GM18858 (cell line): ENCODE measurements around the gene MYH13.
"Not testable (repeated sequence)": the region's sequence is repeated elsewhere in the genome, so short reads cannot be mapped to it uniquely, and the experiment has no call there.

ENCODE experiments used
- ATAC-seq: cut with Tn5 transposase; IDR thresholded peaks from one replicate; pipeline ENCODE4 v1.9.1; 2021; ENCODE audit not compliant: unreplicated experiment

The MYH13 gene

GRCh38 chr17:10306585-10306984 lies 66.2 kb downstream of the MYH13 start:
- ATAC-seq, result no peak

- ATAC-seq, result no peak
These were observed 67.4 kb downstream of the MYH13 start for GRCh38 chr17:10305398-10305797.

- no peak for ATAC-seq
These were observed 68.0 kb downstream of the MYH13 start for GRCh38 chr17:10304758-10305300.

- no peak for ATAC-seq
These were observed 75.1 kb downstream of the MYH13 start for GRCh38 chr17:10297691-10298090.

GRCh38 chr17:10295728-10296343 lies 77.0 kb downstream of the MYH13 start:
- no peak for ATAC-seq

- peak; percentile 64 for ATAC-seq
These were observed 78.6 kb downstream of the MYH13 start for GRCh38 chr17:10294180-10294579.

GRCh38 chr17:10292057-10292937 lies 80.5 kb downstream of the MYH13 start:
- ATAC-seq, result no peak

GRCh38 chr17:10291576-10291975 lies 81.2 kb downstream of the MYH13 start:
- ATAC-seq, result not testable (repeated sequence)

GRCh38 chr17:10290041-10290440 lies 82.8 kb downstream of the MYH13 start:
- ATAC-seq, result no peak

GRCh38 chr17:10286324-10286723 lies 86.5 kb downstream of the MYH13 start:
- no peak for ATAC-seq

- no peak for ATAC-seq
These were observed 86.9 kb downstream of the MYH13 start for GRCh38 chr17:10285896-10286295.

GRCh38 chr17:10280068-10280467 lies 92.7 kb downstream of the MYH13 start:
- no peak for ATAC-seq

- no peak for ATAC-seq
These were observed 94.6 kb downstream of the MYH13 start for GRCh38 chr17:10278218-10278617.

- ATAC-seq, result no peak
These were observed 96.4 kb downstream of the MYH13 start for GRCh38 chr17:10276436-10276835.

GRCh38 chr17:10275418-10275817 lies 97.4 kb downstream of the MYH13 start:
- no peak for ATAC-seq

- no peak for ATAC-seq
These were observed 101.7 kb downstream of the MYH13 start for GRCh38 chr17:10271106-10271562.

GRCh38 chr17:10270258-10270657 lies 102.5 kb downstream of the MYH13 start:
- no peak for ATAC-seq

- no peak for ATAC-seq
These were observed 104.8 kb downstream of the MYH13 start for GRCh38 chr17:10268005-10268404.

- ATAC-seq, result no peak
These were observed 106.4 kb downstream of the MYH13 start for GRCh38 chr17:10266296-10266876.

GRCh38 chr17:10265100-10265810 lies 107.6 kb downstream of the MYH13 start:
- no peak for ATAC-seq

- ATAC-seq, result no peak
These were observed 108.8 kb downstream of the MYH13 start for GRCh38 chr17:10264051-10264450.
